GM18520 (cell line): Measurements from ENCODE around the gene RNF113B.

Experiments
- ATAC-seq: cut with Tn5 transposase; IDR thresholded peaks from one replicate; pipeline ENCODE4 v1.9.1; 2021; ENCODE audit not compliant: unreplicated experiment

RNF113B gene

DNA sequence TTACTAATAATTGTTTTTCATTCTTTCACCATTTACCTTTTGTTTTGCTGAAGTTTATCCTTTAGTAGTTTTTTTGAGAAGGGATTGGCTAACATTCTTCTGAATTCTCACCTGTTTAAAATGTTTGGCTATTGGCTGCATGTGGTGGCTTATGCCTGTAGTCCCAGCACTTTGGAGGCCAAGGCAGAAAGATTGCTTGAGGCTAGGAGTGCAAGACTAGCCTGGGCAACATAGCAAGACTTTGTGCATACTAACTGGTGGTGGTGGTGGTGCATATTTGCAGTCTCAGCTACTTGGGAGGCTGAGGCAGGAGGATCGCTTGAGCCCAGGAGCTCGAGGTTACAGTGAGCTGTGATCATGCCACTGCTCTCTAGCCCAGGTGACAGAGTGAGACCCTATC lies 27.5 kb upstream of the RNF113B start:
- ATAC-seq: no peak

DNA sequence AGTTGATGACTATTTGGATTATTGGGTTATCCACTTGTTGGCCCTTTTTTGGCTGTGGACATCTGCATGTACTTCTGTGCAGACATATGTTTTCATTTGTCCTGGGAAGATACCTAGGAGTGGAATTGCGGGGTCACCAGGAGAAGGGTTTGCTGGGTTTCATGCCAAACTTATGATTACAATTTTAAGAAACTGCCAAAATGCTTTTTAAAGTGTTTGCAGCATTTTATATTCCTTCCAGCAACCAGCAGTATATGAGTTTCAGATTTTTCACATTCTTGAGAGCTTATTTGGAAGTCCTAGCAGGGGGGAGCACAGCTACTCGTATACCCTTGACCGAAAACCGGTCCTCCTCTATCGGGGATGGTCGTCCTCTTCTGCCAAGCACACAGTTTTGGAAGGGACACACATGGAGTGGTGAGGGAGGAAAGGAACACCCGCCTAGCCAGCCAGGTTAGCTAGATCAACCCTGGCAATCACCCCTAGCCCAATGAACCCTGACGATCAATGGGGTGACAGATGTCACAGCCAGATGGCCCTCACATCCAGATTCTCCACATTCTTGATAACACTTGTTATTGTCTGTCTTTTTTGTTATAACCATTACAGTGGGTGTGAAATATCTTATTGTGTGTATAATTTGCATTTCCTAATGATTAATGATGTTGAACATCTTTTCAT lies 26.7 kb upstream of the RNF113B start:
- ATAC-seq: no peak

DNA sequence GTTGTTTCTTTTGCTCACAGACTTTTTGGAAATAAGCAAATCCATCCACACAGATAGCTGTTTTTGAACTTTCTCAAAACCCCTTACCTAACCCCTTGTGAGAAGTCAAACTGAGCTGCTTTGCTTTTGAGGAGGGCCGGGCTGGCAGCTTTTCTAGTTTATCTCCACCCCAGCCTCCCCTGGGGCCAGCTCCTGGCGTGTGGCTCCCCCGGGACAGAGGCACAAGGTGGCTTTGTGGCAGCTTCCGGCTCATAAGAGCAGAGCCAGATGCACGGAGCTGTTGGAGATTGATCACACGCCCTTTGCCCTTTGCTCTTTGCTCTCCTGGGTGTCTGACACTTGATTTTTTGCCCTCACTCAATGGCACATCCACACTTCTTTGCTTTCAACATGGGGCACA lies 24.9 kb upstream of the RNF113B start:
- ATAC-seq: no peak

DNA sequence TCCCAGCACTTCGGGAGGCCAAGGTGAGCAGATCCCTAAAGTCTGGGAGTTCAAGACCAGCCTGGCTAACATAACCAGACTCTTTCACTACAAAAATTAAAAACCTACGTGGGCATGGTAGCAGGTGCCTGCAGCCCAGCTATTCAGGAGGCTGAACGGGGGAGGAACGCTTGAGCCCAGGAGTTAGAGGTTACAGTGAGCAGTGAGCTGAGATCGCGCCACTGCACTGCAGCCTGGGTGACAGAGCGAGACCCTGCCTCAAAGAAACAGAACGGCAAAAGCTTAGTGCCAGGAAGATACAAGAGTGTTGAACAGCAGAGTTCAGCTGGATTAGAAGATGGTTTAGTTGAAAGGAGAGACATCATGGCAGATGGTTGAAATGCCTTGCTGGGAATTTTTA lies 24.1 kb upstream of the RNF113B start:
- ATAC-seq: no peak

DNA sequence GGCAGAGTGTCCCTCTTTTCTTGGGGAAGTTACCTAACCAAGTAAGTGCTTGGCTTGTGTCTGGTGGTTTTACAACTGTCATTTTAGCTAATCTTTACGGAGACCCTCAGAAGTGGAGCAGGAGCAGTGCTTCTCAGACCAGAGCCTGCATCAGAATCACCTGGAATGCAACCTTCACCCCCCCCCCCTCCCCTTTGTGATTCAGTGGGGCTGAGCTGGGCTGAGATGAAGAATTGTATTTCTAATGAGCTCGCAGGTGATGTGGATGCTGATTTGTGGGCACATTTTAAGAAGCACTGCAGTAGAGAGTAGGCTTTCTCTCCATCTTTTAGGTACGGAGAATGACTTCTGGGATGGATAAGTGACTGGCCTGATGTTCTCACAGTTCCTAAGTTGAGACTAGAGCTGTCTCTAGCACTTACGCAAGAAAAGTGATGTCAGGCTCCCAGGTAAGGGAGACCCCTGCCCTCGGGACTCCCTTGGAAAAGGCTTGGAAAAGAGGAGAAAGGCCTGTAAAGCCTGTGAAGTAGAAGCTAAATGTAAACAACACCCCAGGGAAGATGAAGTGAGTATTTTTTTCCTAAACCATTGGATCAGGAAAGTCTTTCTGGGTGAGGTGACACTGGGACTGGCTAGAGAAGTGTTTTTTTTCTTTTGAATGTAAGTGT lies 23.3 kb upstream of the RNF113B start:
- no peak for ATAC-seq

DNA sequence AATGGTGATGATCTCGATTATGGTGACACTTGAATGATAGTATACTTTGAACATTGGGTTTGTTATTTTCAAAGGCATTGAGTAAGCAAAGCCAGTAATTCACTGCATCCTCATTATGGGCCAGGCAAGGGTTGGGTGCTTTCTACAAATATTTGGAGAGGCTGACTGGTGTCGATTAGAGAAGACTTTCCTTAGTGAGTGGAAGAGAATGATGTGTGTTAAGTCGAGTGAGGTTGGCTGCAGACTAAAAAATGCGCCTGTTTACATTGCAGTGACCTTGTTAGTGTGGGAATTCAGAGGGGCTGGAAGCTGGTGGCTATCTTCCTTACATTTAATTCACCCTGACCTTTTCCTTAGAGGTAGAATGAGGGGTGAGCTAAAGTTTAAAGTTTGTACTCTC lies 22.4 kb upstream of the RNF113B start:
- no peak for ATAC-seq

DNA sequence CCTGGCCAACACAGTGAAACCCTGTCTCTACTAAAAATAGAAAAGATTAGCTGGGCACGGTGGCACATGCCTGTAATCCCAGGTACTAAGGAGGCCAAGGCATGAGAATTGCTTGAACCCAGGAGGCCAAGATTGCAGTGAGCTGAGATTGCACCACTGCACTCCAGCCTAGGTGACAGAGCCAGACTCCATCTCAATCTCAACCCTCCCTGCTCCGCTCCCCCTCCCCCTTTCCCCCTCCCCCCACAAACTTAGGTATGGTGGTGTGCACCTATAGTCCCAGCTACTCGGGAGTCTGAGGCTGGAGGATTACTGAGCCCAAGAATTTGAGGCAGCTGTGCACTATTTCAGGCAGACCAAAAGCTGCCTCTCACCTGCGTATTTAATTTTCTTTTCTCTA lies 21.6 kb upstream of the RNF113B start:
- ATAC-seq: no peak

DNA sequence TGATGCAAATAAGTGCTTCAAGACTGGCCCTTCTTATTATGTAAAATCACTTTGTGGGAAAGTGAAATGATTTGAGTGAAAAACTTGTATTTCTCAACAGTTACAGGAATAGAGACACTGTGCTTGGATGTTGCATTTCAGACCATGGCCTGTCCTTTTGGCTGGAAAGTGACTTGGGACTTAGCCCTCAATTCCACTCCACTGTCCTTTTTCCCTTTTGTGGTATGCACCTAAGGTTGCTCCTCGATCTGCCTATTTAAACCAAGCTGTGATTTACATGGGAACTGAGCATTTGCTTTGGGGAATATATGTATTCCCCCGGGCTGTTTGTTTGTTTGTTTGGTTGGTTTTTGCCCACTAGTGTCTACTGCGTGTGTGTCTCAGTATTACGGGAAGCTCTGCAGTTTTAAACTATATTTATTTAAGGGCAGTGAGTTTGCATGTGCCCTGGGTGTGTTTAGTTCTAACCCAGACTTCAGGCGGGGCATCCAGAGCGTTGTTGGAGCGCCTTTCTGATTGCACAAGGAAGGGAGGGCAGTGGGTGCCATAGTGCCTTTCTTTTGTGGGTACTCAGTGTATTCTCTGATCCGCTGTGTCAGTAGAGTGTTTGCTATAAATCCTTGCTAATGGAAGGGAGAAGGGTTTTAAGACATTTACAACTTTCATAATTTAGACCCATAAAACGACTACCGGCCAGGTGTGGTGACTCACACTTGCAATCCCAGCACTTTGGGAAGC lies 18.2 kb upstream of the RNF113B start:
- ATAC-seq: no peak

DNA sequence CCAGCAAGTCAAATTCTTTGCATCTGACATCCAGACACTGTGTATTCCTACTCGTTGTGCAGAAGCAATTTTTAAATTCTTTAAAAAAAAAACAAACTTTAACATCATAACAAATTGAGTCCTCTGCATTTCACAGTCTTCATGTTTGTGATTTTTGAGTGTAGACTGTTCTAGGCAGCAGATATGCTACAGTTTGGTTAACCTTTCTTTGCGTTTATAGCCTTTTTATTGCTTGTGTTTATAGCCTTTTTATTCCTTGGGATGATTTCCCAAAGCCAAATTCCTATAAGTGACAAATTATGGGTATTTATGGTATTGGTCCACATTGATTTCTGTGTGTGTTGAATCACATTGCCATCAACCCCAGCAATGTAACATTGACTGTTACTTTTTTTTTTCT lies 14.9 kb upstream of the RNF113B start:
- no peak for ATAC-seq

DNA sequence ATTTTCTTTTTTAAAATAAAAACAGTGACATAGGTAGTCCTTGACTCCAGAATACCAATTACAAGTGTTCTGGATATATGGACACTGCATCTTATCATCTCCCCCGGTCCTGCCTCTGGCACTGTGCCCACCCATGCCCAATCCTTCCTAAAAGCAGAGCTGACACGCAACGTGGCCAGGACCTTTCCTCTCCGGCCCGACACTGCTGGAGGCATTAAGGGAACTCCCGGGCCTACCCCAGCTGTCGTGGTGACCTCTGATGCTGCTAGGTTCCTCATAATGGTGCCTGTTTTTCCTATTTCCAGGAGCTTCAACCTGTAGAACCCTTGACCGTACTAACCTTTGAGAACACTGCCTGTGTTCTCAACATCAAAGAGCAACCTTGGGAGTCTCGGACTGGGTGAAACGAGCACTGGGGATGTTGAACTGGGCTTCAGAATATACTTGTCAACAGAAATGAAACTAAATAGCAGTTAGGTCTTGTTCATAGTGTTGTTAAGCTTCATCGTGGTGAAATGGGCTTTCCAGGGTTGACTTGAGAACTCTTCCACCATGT lies 13.9 kb upstream of the RNF113B start:
- ATAC-seq: no peak

DNA sequence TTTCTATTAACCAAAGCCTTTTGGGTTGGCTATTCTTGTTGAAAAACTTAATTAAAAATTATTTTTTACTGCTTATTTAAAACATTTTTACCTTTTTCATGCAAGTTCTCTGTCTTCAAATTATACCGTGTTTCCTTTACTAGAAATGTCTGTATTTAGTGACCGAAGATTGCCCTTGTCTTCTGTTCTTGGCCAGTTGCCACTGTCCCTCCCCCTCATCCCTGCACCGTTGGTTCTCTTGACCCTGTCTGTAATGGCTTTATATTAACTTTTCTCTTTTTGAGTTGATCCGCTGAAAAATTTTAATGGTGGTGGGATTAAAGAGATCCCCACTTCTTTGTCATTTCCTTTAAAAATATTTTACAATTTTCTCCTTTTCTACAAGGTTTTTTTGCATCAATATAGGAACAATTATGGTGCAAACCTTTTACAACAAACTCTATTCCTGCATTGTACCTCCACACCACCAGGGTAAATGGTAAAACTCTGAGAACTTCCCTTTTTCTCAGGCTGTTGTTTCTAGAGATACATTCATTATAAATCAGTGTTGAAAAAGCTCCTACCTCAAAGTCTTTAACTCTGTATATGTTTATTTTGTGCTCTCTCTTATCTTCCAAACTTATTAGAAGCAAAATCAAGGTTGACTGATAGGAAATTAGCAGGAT lies 12.9 kb upstream of the RNF113B start:
- ATAC-seq: no peak

DNA sequence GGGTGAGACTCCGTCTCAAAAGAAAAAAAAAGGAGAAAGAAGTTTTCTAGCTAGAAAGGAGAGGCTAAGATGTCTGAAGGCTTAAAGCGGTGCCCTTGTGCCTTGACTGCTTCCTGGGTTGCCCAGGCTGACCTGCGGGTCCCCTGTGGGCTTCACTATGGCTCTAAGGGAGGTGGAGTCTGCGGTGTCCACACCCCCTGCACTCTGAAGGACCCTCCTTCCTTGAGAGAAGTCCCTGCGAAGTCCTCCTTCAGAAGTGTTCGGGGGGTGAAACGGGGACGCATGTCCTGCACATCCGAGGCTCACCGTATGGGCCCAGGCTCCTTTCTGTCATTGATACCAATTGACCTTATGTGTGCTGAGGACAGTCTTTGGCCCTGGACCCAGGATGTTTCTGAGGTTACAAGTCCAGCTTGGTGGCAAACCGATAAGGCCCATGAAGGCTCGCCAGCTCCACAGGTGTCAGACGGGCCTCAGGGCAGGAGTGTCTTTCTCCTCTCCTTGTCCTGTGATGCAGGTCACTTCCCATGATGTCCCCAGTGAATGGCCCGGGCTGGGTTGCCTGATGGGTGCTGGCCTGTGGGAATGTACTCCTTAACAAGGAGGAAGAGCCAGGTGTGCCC lies 11.6 kb upstream of the RNF113B start:
- no peak for ATAC-seq

DNA sequence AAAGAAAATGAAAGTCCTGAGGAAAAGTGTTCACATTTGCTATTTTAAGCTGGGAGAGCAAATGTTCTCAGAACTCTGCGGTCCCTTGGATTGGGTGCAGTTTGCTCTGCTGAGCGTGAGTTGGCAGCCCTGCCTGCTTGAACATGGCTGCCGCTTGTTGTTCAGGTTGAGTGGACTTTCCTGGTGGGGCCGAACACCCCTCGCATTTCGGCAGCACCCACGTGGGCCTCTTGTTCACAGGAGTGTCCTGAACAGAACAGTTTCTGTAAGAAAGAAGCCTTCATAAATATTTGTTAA lies 10.8 kb upstream of the RNF113B start:
- no peak for ATAC-seq

DNA sequence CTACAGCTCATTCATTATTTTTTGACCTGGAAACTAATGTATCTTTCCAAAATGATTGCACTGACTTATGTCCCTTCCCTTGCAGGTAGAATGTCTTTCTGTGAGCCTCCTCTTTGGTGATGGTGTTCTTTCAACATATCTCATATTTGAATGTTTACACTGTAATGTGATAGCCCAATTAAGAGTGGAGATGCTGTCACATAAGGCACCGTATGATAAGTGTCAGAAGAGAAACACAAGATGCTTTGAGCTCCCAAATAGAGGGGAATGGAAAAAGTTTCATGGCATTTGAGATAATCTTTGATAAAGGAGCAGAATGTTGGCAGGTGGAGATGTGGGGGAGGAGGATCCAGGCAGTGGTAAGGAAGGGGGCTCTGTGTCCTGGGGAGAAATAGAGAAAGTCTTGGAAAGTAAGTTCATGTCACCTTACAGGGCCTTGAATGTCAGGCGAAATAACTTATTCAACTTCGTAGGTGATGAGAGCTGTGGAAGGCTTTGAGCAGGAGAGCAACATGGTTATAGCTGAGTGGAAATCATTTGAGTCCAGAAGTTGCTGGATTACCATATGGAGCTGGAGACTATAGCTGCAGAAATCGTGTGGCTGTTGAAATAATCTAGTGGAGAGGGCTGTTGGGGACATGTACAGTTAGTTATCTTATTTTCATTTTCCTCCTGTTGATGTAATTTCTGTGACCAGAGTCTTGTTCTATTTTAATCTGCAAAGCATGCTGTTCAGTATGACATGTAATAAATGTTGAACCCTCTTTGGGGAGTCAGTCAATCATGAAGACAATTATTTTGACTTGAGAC lies 10.3 kb upstream of the RNF113B start:
- ATAC-seq: no peak

DNA sequence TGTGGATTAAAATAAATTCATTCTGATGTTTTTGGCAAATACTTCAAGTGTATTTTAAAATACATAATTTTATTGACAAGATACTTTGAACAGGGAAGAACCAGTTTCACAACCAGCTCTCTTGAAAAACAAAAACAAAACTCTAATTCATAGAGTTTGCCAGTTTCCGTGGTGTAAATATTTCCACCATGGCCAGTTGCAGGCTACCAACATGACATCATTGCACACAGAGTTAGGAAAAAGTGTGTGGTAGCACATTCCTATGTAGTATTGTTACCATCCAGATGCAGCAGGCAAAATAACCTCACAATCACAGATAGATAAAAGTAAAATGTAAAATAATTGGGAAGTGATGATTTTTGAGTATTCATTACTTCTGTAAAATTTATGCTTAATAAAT lies 7.7 kb upstream of the RNF113B start:
- no peak for ATAC-seq

DNA sequence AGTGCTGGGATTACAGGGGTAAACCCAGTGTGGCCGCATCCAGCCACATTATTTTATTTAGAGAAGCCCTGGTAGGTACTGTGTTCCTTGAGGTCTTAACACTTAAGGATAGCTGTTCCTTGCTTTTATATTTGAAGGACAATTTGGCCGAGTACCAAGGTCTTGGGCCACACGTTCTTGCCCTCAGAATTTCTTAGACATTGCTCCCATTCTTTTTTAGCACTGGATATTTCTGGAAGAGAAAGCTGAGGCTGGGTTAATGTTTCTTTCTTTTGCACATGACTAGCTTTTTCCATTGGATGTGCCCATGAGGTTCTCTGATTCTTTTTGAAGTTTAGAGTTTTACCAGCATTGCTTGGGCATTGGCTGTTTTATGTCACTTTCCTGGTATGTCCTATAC lies 5.5 kb upstream of the RNF113B start:
- no peak for ATAC-seq

DNA sequence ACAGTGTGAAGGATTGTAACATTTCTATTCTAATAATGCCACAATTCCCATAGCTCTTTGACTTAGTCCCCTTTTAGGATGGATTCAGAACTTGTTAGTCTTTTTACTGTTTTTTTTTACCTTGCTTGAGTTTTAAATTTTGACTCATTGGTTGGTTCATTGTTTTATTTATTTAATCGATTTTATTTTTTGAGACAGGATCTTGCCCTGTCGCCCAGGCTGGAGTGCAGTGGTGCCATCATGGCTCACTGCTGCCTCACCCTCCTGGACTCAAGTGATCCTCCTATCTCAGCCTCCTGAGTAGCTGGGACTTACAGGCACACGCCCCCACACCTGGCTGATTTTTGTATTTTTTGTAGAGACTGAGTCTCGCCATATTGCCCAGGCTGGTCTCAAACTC lies 5.1 kb upstream of the RNF113B start:
- no peak for ATAC-seq

DNA sequence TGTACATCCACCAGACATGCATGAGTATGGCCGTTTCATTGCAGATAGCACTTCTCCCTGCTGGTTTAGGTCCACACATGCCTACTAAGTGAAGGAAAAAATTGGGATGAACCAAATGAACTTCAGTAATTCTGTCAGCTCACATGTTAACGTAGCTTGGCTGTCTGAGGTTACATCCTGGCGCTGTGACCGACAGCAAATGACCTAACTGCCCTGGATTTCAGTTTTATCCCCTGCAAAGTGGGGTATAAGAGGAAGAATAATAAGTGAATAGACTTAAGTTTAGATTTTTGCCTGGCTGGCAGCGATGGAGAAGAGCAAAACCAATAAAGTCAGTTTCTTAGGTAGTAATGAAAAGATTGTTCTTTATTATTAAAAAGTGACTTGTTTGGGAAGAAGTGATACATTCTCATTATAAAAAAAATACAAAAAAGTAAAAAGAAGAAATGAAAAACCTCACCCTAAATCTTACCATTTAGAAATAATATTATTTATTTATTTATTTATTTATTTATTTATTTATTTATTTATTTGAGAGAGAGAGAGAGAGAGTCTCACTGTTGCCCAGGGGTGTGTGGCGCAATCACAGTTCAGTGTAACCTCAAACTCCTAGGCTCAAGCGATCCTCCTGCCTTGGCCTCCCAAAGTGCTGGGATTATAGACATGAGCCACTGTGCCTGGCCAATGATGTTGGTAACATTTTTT lies 4.2 kb upstream of the RNF113B start:
- ATAC-seq: no peak

DNA sequence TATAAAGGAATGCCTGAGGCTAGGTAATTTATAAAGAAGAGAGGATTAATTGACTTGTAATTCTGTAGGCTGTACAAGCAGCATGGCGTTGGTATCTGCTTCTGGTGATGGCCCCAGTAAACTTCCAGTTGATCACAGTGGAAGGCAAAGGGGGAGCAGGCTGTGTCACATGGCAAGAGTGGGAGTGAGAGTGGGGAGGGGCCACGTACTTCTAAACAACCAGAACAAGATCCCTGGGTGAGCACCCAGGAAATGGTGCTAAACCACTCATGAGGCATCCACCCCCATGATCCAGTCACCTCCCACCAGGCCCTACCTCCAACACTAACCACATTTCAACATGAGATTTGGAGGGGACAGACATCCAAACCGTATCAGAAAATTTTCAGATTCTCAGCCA lies 3.0 kb upstream of the RNF113B start:
- no peak for ATAC-seq

DNA sequence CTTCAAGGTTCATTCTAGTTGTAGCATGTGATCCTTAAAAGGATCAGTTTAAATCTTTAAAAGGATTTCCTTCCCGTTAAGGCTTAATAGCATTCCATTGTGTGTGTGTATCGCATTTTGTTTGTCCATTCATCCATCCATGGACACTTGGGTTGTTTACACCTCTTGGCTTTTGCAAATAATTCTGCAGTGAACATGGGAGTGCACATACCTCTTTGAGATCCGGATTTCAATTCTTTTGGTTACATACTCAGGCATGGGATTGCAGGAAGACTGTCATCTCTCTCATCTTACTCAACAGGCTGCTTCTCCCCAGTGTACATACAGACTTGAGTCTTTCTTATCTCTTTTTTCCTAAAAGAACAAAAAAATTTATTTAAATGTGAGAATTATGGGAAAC lies 1.2 kb downstream of the RNF113B start:
- no peak for ATAC-seq
